Medulla oblongata (tissue), 1 donor: ENCODE results near the gene MMEL1.
"Not testable (repeated sequence)": the region's sequence is repeated elsewhere in the genome, so short reads cannot be mapped to it uniquely, and the experiment has no call there.

ENCODE experiments used
- DNase-seq: peaks from one replicate; pipeline ENCODE4 v3.0.0-alpha.2; 2015; ENCODE audit errors: extremely low spot score

The MMEL1 gene

GRCh38 chr1:2557482-2558400, 75.1 kb downstream of the MMEL1 start:
- no peak for DNase-seq

GRCh38 chr1:2556678-2557481, 75.9 kb downstream of the MMEL1 start:
- no peak for DNase-seq

- peak; percentile 47 for DNase-seq
Measured at GRCh38 chr1:2556277-2556677, 76.5 kb downstream of the MMEL1 start, which contains the start of gene TNFRSF14. Gene TNFRSF14, plus strand, starts transcription at chr1:2556371. Its CDS starts 294 bp downstream, at chr1:2556665.

- peak; percentile 68 for DNase-seq
Measured at GRCh38 chr1:2555634-2556276, 77.1 kb downstream of the MMEL1 start.

GRCh38 chr1:2554621-2555387, 78.0 kb downstream of the MMEL1 start:
- peak; percentile 56 for DNase-seq

GRCh38 chr1:2553871-2554620, 78.8 kb downstream of the MMEL1 start:
- DNase-seq = no peak

GRCh38 chr1:2553076-2553475, 79.7 kb downstream of the MMEL1 start:
- DNase-seq = not testable (repeated sequence)

GRCh38 chr1:2552189-2552588, 80.6 kb downstream of the MMEL1 start:
- DNase-seq = no peak

GRCh38 chr1:2551544-2551943, 81.3 kb downstream of the MMEL1 start:
- DNase-seq = not testable (repeated sequence)

GRCh38 chr1:2550309-2550861, 82.4 kb downstream of the MMEL1 start:
- not testable (repeated sequence) for DNase-seq

GRCh38 chr1:2549367-2550029, 83.3 kb downstream of the MMEL1 start:
- DNase-seq = not testable (repeated sequence)

GRCh38 chr1:2548068-2548589, 84.7 kb downstream of the MMEL1 start:
- DNase-seq = peak; percentile 89

GRCh38 chr1:2547210-2548067, 85.4 kb downstream of the MMEL1 start:
- no peak for DNase-seq

GRCh38 chr1:2546515-2547209, 86.2 kb downstream of the MMEL1 start:
- DNase-seq = peak; percentile 79

GRCh38 chr1:2545754-2546514, 86.9 kb downstream of the MMEL1 start:
- DNase-seq = peak; percentile 85

- DNase-seq = peak; percentile 27
Measured at GRCh38 chr1:2544875-2545640, 87.8 kb downstream of the MMEL1 start.
